Endothelial cell of umbilical vein (primary cell): ENCODE measurements around the gene ZNF678.

Experiments used
- CTCF ChIP-seq, 2 donors: IDR thresholded peaks; 1 replicate in 1 of 2; 2 replicates in 1 of 2; pipeline ENCODE4 v1.5.1; 2011; ENCODE audit warnings: low read length in 2 of 2, mild to moderate bottlenecking in 2 of 2, moderate library complexity in 2 of 2, control low read depth in 1 of 2, inconsistent platforms in 1 of 2, low read depth in 1 of 2; ENCODE audit not compliant: insufficient read depth in 1 of 2; ENCODE audit errors: extremely low read depth in 1 of 2
- EZH2 ChIP-seq: IDR thresholded peaks from 2 replicates; pipeline ENCODE4 v1.6.1; 2012; ENCODE audit warnings: borderline replicate concordance, low read depth, mild to moderate bottlenecking, moderate library complexity, low read length, inconsistent platforms; ENCODE audit not compliant: severe bottlenecking
- JUN ChIP-seq: IDR thresholded peaks from 2 replicates; pipeline ENCODE4 v1.6.1; 2011; ENCODE audit warnings: borderline replicate concordance, low read depth; ENCODE audit not compliant: insufficient read length, insufficient read depth
- MAX ChIP-seq: IDR thresholded peaks from 2 replicates; pipeline ENCODE4 v1.6.1; 2011; ENCODE audit not compliant: insufficient read depth, insufficient read length
- POLR2A ChIP-seq: IDR thresholded peaks from 2 replicates; pipeline ENCODE4 v1.6.1; 2012; ENCODE audit warnings: low read depth, mild to moderate bottlenecking, control low read depth, low read length
- POLR2AphosphoS5 ChIP-seq: IDR thresholded peaks from 2 replicates; pipeline ENCODE4 v1.6.1; 2012; ENCODE audit warnings: low read depth, mild to moderate bottlenecking, control low read depth, low read length, moderate library complexity; ENCODE audit not compliant: insufficient read depth

GRCh38 chr1:227635596-227635995 is 72.2 kb downstream of the ZNF678 start:
- TF ChIP-seq CTCF (IDR thresholded peaks at IDR 0.05; ENCODE audit: extremely low read depth in 1 of 2, insufficient read depth in 1 of 2, low read depth in 1 of 2, low read length in 2 of 2), result no peak
- no peak for TF ChIP-seq EZH2
- no peak for TF ChIP-seq POLR2AphosphoS5
- no peak for TF ChIP-seq MAX
- no peak for TF ChIP-seq POLR2A
- no peak for TF ChIP-seq JUN
